SU-DHL-6 (cell line): ENCODE data around the gene PPP1CC.

ENCODE experiments used
- H2AFZ ChIP-seq: fragments of 200-600 bp; sonication (generic); 2 replicates; pipeline ENCODE4 v1.6.1; 2014; ENCODE audit warnings: low read depth, mild to moderate bottlenecking, moderate library complexity, mixed read lengths, antibody characterized with exemption, low read length; ENCODE audit not compliant: severe bottlenecking
- H3F3A ChIP-seq: fragments of 200-600 bp; shearing (Covaris generic); 2 replicates; pipeline ENCODE4 v1.6.0; 2016; ENCODE audit warnings: antibody characterized with exemption, mild to moderate bottlenecking; ENCODE audit not compliant: insufficient read depth
- H3K27ac ChIP-seq: fragments of 200-600 bp; sonication (generic); 2 replicates; pipeline ENCODE4 v1.5.1; 2016; ENCODE audit warnings: low read depth, mild to moderate bottlenecking, low read length, moderate library complexity, mixed read lengths
- H3K27me3 ChIP-seq: fragments of 200-600 bp; sonication (generic), shearing (Covaris generic); 2 replicates; pipeline ENCODE4 v1.6.0; 2014; ENCODE audit warnings: mild to moderate bottlenecking, low read length
- H3K36me3 ChIP-seq: fragments of 200-600 bp; sonication (generic); 2 replicates; pipeline ENCODE4 v1.6.1; 2014; ENCODE audit warnings: mild to moderate bottlenecking, low read length, mixed read lengths
- H3K4me2 ChIP-seq: fragments of 300-600, 200-600 bp; shearing (Covaris generic), sonication (generic); 2 replicates; pipeline ENCODE4 v1.6.0; 2014; ENCODE audit warnings: low read length, low read depth, mild to moderate bottlenecking; ENCODE audit not compliant: poor library complexity, severe bottlenecking
- H3K4me3 ChIP-seq: fragments of 200-600 bp; sonication (generic); 2 replicates; pipeline ENCODE4 v1.5.1; 2014; ENCODE audit warnings: antibody characterized with exemption, low read length, mild to moderate bottlenecking, mixed read lengths; ENCODE audit not compliant: insufficient read depth, poor library complexity, severe bottlenecking
- H3K79me2 ChIP-seq: fragments of 200-600 bp; sonication (generic); 2 replicates; pipeline ENCODE4 v1.6.1; 2014; ENCODE audit warnings: mild to moderate bottlenecking, low read length, moderate library complexity; ENCODE audit not compliant: insufficient read depth
- H3K9ac ChIP-seq: fragments of 200-600 bp; sonication (generic); 2 replicates; pipeline ENCODE4 v1.7.0; 2014; ENCODE audit warnings: mild to moderate bottlenecking, low read length
- H3K9me2 ChIP-seq: fragments of 200-600 bp; sonication (generic); replicated peaks from 2 replicates; pipeline ENCODE4 v1.6.1; 2014; ENCODE audit warnings: low read length; ENCODE audit not compliant: insufficient read depth
- H3K9me3 ChIP-seq: fragments of 200-600 bp; sonication (generic); 2 replicates; pipeline ENCODE4 v1.6.1; 2014; ENCODE audit warnings: low read length, mixed read lengths; ENCODE audit not compliant: insufficient read depth
- H4K20me1 ChIP-seq: fragments of 200-600 bp; sonication (generic); 2 replicates; pipeline ENCODE4 v1.6.1; 2014; ENCODE audit warnings: low read depth, mild to moderate bottlenecking, antibody characterized with exemption, low read length, moderate library complexity, mixed read lengths
- EZH2phosphoT487 ChIP-seq: fragments of 200-600 bp; sonication (generic), shearing (Covaris generic); conservative IDR thresholded peaks from 2 replicates; pipeline ENCODE4 v1.6.1; 2018; ENCODE audit warnings: mild to moderate bottlenecking, antibody characterized with exemption, low read length, moderate library complexity, mixed read lengths
- TF ChIP-seq, protein P1 (sequence below): fragments of 200-600 bp; sonication (generic); IDR thresholded peaks from one replicate; pipeline ENCODE4 v1.5.1; 2017; ENCODE audit warnings: antibody characterized with exemption, mild to moderate bottlenecking, low read length, moderate library complexity; ENCODE audit not compliant: insufficient read depth, poor library complexity, severe bottlenecking

Gene PPP1CC

DNA sequence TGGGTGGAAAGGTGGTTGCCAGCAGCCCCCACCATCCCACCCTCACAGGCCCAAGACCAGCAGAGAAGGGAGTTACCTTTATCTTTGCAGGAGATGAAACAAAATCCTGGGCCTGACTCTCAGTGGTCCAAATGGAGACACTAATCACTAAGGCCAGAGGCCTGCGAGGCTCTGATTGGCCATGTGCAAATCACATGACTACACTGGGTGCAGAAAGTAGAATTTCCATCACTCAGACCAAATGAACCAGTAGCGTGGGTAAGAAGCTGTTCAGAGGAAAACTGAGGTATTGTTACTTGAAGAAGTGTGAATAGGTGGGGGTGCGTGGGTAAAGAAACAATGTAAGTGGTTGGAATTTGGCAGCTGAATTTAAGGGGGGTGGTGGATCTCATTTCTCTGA is 20.2 kb upstream of the PPP1CC start:
- H3K27me3 ChIP-seq: no peaks in the 10 kb centered on the region
- no peak overlapping the region for H3K27ac ChIP-seq
- H4K20me1 ChIP-seq: no peaks in the 10 kb centered on the region
- no peaks in the 10 kb centered on the region for H3F3A ChIP-seq
- no peak overlapping the region for H3K4me3 ChIP-seq
- no peak overlapping the region for H3K9ac ChIP-seq
- H3K4me2 ChIP-seq: no peak overlapping the region
- H3K79me2 ChIP-seq: no peaks in the 10 kb centered on the region
- H3K9me2 ChIP-seq: no peaks in the 10 kb centered on the region
- H3K36me3 ChIP-seq: no peaks in the 10 kb centered on the region
- TF ChIP-seq EZH2phosphoT487: no peak
- TF ChIP-seq, protein P1, sequence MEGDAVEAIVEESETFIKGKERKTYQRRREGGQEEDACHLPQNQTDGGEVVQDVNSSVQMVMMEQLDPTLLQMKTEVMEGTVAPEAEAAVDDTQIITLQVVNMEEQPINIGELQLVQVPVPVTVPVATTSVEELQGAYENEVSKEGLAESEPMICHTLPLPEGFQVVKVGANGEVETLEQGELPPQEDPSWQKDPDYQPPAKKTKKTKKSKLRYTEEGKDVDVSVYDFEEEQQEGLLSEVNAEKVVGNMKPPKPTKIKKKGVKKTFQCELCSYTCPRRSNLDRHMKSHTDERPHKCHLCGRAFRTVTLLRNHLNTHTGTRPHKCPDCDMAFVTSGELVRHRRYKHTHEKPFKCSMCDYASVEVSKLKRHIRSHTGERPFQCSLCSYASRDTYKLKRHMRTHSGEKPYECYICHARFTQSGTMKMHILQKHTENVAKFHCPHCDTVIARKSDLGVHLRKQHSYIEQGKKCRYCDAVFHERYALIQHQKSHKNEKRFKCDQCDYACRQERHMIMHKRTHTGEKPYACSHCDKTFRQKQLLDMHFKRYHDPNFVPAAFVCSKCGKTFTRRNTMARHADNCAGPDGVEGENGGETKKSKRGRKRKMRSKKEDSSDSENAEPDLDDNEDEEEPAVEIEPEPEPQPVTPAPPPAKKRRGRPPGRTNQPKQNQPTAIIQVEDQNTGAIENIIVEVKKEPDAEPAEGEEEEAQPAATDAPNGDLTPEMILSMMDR: no peak
- peak overlapping the region; percentile 43 for H2AFZ ChIP-seq
- H3K9me3 ChIP-seq: no peaks in the 10 kb centered on the region

DNA sequence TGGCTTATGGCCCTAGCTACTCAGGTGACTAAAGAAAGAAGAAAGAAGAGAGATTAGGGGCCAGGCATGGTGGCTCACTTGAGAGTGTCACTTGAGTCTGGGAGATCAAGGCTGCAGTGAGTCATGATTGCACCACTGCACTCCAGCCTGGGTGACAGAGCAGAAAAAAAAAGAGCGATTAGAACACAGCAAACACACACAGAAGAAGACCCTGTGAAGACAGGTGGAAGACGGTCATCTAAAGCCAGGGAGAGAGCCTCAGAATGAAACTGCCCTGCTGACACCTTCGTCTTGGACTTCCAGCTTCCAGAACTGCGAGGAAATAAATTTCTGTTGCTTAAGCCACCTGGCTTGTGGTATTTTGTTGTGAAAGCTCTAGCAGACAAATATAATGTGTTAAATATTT is 17.5 kb upstream of the PPP1CC start:
- H3K9ac ChIP-seq: no peak overlapping the region
- no peak for TF ChIP-seq EZH2phosphoT487
- TF ChIP-seq, protein P1: no peak
- no peaks in the 10 kb centered on the region for H3K9me3 ChIP-seq
- no peaks in the 10 kb centered on the region for H3K36me3 ChIP-seq
- no peak overlapping the region for H2AFZ ChIP-seq
- no peak overlapping the region for H3K4me2 ChIP-seq
- H3K9me2 ChIP-seq: no peaks in the 10 kb centered on the region
- H3K79me2 ChIP-seq: no peaks in the 10 kb centered on the region
- no peak overlapping the region for H3K4me3 ChIP-seq
- no peaks in the 10 kb centered on the region for H3K27me3 ChIP-seq
- no peaks in the 10 kb centered on the region for H3F3A ChIP-seq
- no peak overlapping the region for H3K27ac ChIP-seq
- no peaks in the 10 kb centered on the region for H4K20me1 ChIP-seq

DNA sequence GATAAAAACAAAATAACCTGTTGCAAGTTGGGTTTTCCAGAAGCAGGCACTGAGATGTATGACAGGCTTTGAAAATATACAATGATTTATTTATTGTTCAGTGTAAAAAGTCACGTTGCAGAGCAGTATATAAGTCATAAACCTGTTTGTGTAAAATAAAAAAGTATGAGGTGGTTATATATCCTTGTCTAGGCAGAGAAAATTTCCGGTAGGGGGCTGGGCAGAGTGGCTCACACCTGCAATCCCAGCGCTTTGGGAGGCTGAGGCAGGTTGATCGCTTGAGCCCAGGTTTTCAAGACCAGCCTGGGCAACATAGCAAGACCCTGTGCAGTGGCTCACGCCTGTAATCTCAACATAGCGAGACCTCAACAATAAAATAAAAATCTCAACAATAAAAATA is 16.2 kb upstream of the PPP1CC start:
- Histone ChIP-seq H3K9me2 (no peaks in the 10 kb centered on the region), H4K20me1 (no peaks in the 10 kb centered on the region), H3K9ac (no peak overlapping the region), H3K4me3 (no peak overlapping the region), H3K36me3 (no peaks in the 10 kb centered on the region), H2AFZ (no peak overlapping the region), H3K9me3 (no peaks in the 10 kb centered on the region), H3K27ac (no peak overlapping the region), H3K27me3 (no peaks in the 10 kb centered on the region), H3F3A (no peaks in the 10 kb centered on the region), H3K79me2 (no peaks in the 10 kb centered on the region), H3K4me2 (no peak overlapping the region)
- TF ChIP-seq, protein P1: no peak
- no peak for TF ChIP-seq EZH2phosphoT487
